Suprapubic skin (tissue), 4 donors: ENCODE measurements around the gene TEAD4. TPM values are rescaled to one million over a fixed set of nuclear protein-coding genes. Genes with fewer than 3 reads are reported as not detected.

Experiments
- DNase-seq, 2 donors: peaks; one replicate each; pipeline ENCODE4 v3.0.0-alpha.2; 2019; ENCODE audit warnings: low spot score in 2 of 2
- H3K27ac ChIP-seq: fragments of 200-600 bp; sonication (generic); one replicate; pipeline ENCODE4 v1.5.1; 2019
- H3K27me3 ChIP-seq: fragments of 200-600 bp; sonication (generic); one replicate; pipeline ENCODE4 v1.5.1; 2019
- H3K36me3 ChIP-seq: fragments of 200-600 bp; sonication (generic); one replicate; pipeline ENCODE4 v1.5.1; 2019
- H3K4me1 ChIP-seq: fragments of 200-600 bp; sonication (generic); one replicate; pipeline ENCODE4 v1.5.1; 2019
- H3K4me3 ChIP-seq: fragments of 200-600 bp; sonication (generic); one replicate; pipeline ENCODE4 v1.5.1; 2019; ENCODE audit warnings: mild to moderate bottlenecking
- H3K9me3 ChIP-seq: fragments of 200-600 bp; sonication (generic); one replicate; pipeline ENCODE4 v1.5.1; 2019
- EP300 ChIP-seq: sonication (generic); formaldehyde crosslinking; IDR thresholded peaks from one replicate; pipeline ENCODE4 v1.6.1; 2017; ENCODE audit warnings: antibody characterized with exemption
- POLR2A ChIP-seq, 2 donors: fragments of 450-650 bp; IDR thresholded peaks; one replicate each; pipeline ENCODE4 v1.6.1; 2017; ENCODE audit warnings: antibody characterized with exemption in 2 of 2, mild to moderate bottlenecking in 2 of 2, moderate library complexity in 2 of 2
- POLR2AphosphoS5 ChIP-seq, 3 donors: sonication (generic); formaldehyde crosslinking; IDR thresholded peaks; one replicate each; pipeline ENCODE4 v1.6.1; 2017; ENCODE audit warnings: antibody characterized with exemption in 3 of 3
- WGBS: methylation state at CpG from one replicate; pipeline ENCODE4 v1.1.5; 2018; 5-methylcytosine and 5-hydroxymethylcytosine counted together
- total RNA-seq, 4 donors: library from RNA; depleted of rRNA; stranded (reverse); fragments of >200 nt; gene quantifications; one replicate each; pipeline ENCODE4 v1.1.0, GENCODE V29; 2016
- TF ChIP-seq, protein P1 (sequence below), 2 donors: fragments of 200-600 bp in 1 of 2; fragments of 450-650 bp in 1 of 2; sonication (generic) in 1 of 2; IDR thresholded peaks; one replicate each; pipeline ENCODE4 v1.5.1; 2016 to 2019; ENCODE audit warnings: antibody characterized with exemption in 2 of 2, mild to moderate bottlenecking in 1 of 2, moderate library complexity in 1 of 2

The TEAD4 gene
- total RNA-seq, 4 donors from 2014 or later, result 13.0 to 28.4 (median 17.2) TPM

DNA sequence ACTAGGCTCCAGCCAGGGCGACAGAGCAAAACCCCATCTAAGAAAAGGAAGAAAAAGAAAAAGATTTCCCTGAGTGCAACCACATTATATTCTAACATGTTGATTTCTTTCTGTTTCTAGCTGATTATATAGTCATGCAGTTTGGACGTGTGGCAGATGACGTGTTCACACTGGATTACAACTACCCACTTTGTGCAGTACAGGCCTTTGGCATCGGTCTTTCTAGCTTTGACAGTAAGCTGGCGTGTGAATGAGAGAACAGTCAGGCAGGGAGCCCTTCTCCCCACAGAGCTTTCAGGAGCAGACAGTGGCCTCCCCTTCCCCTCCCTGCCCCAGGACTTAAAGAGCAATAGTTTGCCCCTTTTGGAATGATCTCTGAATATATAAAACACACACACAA is 20.0 kb upstream of the TEAD4 start:
- no peak for TF ChIP-seq POLR2AphosphoS5 (IDR thresholded peaks at IDR 0.05)
- no peak for TF ChIP-seq EP300
- no peak for TF ChIP-seq POLR2A (IDR thresholded peaks at IDR 0.05)
- TF ChIP-seq, protein P1, sequence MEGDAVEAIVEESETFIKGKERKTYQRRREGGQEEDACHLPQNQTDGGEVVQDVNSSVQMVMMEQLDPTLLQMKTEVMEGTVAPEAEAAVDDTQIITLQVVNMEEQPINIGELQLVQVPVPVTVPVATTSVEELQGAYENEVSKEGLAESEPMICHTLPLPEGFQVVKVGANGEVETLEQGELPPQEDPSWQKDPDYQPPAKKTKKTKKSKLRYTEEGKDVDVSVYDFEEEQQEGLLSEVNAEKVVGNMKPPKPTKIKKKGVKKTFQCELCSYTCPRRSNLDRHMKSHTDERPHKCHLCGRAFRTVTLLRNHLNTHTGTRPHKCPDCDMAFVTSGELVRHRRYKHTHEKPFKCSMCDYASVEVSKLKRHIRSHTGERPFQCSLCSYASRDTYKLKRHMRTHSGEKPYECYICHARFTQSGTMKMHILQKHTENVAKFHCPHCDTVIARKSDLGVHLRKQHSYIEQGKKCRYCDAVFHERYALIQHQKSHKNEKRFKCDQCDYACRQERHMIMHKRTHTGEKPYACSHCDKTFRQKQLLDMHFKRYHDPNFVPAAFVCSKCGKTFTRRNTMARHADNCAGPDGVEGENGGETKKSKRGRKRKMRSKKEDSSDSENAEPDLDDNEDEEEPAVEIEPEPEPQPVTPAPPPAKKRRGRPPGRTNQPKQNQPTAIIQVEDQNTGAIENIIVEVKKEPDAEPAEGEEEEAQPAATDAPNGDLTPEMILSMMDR (IDR thresholded peaks at IDR 0.05), result no peak
- Histone ChIP-seq H3K36me3 (peaks cover 70% of the 10 kb centered on the region), H3K27ac (no peak overlapping the region), H3K4me1 (no peaks in the 10 kb centered on the region), H3K4me3 (no peak overlapping the region), H3K27me3 (no peaks in the 10 kb centered on the region), H3K9me3 (no peaks in the 10 kb centered on the region)
- 91% methylated on average over 5 of the region's 5 CpGs for WGBS
- no peak for DNase-seq

DNA sequence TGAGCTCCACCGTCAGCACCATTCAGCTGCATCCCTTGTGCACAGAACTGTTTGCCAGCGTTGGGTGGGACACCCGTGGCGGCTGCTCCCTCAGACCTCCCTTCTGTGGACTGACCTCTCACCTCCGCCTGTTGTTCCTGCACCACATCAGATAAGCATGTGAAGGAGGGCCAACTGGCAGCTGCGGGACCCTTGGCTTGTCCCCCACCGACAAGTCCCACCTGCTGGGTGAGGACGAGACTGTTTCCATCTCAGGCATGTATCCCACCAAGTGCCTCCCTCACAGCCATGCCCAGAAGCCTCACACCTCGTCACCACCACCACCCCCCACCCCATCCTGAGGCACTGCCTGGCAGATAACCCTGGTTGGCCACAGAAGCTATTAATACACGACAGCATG is 18.6 kb upstream of the TEAD4 start:
- no peak overlapping the region for H3K4me3 ChIP-seq

DNA sequence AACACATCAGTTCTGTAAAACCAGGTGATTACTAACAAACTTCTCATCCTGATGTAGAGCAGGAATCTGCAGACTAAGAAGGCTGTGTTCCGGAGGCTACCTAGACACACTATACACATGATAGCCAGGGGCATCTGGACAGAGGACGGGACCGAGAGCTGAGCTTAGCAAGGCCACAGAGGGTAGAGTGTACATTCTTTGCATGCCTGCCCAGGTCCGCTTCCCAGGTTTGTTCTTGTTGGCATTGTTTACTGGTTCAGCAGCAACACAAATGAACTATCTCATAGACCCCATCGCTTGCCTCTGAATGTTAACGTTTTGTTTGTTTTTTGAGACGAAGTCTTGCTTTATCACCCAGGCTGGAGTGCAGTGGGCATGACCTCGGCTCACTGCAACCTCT is 17.7 kb upstream of the TEAD4 start:
- Histone ChIP-seq H3K9me3 (no peaks in the 10 kb centered on the region), H3K27ac (no peak overlapping the region), H3K27me3 (no peaks in the 10 kb centered on the region), H3K4me1 (peaks cover 4% of the 10 kb centered on the region), H3K36me3 (peaks cover 49% of the 10 kb centered on the region), H3K4me3 (no peak overlapping the region)
- TF ChIP-seq POLR2AphosphoS5 (IDR thresholded peaks at IDR 0.05), result no peak
- no peak for TF ChIP-seq EP300
- TF ChIP-seq POLR2A (IDR thresholded peaks at IDR 0.05), result no peak
- TF ChIP-seq, protein P1 (IDR thresholded peaks at IDR 0.05), result no peak
- no peak for DNase-seq
- 82% methylated on average over 8 of the region's 8 CpGs for WGBS

More for the DNA sequence above, 18.6 kb upstream of the TEAD4 start:
- peaks cover 4% of the 10 kb centered on the region for H3K4me1 ChIP-seq
- no peak for DNase-seq
- peaks cover 56% of the 10 kb centered on the region for H3K36me3 ChIP-seq
- H3K27me3 ChIP-seq, result no peaks in the 10 kb centered on the region
- no peaks in the 10 kb centered on the region for H3K9me3 ChIP-seq
- 65% methylated on average over 10 of the region's 10 CpGs for WGBS
- H3K27ac ChIP-seq, result no peak overlapping the region
- no peak for TF ChIP-seq POLR2AphosphoS5 (IDR thresholded peaks at IDR 0.05)
- no peak for TF ChIP-seq POLR2A (IDR thresholded peaks at IDR 0.05)
- TF ChIP-seq, protein P1 (IDR thresholded peaks at IDR 0.05), result no peak
- TF ChIP-seq EP300, result no peak

DNA sequence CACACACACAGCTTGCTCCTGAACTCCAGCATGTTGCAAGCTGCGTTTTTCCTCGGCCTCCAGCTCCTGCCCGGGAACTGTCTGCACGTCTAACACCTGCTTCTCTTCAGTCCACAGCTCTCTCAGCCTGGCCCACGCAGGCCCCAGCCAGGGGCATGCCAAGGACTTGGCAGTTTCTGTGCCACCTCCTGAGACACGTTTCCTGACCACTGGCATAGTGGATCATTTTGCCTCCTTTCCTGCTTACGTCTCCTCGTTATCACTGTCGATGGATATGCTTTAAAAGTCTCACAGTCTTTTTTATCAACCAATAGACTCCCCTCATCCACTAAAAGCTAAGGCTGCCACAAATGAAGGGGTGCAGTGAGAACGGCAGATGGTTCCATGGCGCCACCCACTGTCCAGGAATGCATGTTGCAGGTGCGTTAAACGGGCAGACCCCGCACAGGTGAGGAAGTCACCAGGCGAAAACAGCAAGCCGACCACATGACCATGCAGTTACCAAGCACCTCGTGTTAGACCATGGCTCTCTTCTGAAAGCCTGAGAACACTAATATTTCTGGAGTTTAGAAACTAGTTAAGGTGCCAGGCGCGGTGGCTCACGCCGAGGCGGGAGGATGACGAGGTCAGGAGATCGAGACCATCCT is 14.7 kb upstream of the TEAD4 start:
- TF ChIP-seq EP300, result no peak
- TF ChIP-seq, protein P1 (IDR thresholded peaks at IDR 0.05), result peak; percentile 48 to 76
- Histone ChIP-seq H3K4me3 (no peak overlapping the region), H3K4me1 (peaks cover 4% of the 10 kb centered on the region), H3K27me3 (no peaks in the 10 kb centered on the region), H3K9me3 (no peaks in the 10 kb centered on the region), H3K36me3 (peaks cover 22% of the 10 kb centered on the region), H3K27ac (no peak overlapping the region)
- DNase-seq, result no peak
- 35% methylated on average over 24 of the region's 24 CpGs for WGBS

DNA sequence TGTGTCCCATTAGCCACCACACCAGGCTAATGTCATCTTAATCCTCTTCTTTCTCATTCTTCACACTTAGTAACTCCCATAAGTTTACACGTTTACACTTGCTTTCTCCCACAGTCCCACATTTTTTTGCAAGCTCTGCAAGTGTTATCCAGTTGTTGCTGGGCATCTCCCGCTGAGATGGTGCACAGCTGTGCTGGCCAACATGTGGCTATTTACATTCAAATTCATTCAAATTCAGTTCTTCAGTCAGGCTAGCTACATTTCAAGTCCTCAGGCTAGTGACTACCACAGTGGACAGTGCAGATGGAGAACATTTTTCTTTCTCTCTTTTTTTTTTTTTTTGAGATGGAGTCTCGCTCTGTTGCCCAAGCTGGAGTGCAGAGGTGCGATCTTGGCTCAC is 9.8 kb upstream of the TEAD4 start:
- H3K9me3 ChIP-seq, result no peaks in the 10 kb centered on the region
- no peak overlapping the region for H3K27ac ChIP-seq
- 83% methylated on average over 4 of the region's 4 CpGs for WGBS
- peaks cover 4% of the 10 kb centered on the region for H3K4me1 ChIP-seq
- H3K36me3 ChIP-seq, result no peaks in the 10 kb centered on the region
- TF ChIP-seq EP300 (no peak), POLR2A (IDR thresholded peaks at IDR 0.05) (no peak), POLR2AphosphoS5 (IDR thresholded peaks at IDR 0.05) (no peak)
- TF ChIP-seq, protein P1 (IDR thresholded peaks at IDR 0.05), result no peak
- no peak for DNase-seq
- H3K27me3 ChIP-seq, result no peaks in the 10 kb centered on the region
- H3K4me3 ChIP-seq, result no peak overlapping the region
